Measurements from ENCODE around the gene STAT4.

Gene STAT4

DNA sequence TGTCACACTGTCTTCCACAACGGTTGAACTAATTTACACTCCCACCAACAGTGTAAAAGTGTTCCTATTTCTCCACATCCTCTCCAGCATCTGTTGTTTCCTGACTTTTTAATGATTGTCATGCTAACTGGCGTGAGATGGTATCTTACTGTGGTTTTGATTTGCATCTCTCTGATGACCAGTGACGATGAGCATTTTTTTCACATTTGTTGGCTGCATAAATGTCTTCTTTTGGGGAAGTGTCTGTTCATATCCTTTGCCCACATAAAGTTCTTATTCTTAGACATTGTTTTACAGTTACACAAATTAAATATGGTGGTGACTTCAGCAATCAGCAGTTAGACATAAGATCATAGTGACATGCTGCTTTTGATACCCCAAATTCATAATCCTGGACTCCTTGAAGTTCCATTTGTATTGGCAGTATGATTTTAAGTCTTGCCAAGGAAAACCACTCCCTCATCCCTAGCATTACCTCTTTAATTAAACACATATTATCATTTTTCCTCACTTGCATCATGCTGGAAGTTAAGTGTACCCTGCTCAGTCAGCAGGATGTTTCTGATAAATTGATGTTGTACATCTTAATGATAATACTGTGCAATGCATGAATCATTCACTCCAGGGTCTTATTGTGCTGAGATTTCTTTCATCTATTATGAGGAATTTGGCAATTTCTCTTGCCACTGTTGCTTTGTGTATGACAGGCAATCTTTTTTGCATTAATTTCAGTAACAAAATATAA lies 69.2 kb downstream of the STAT4 start:
- DNase-seq: no peak

- DNase-seq: no peak
These were observed 72.5 kb downstream of the STAT4 start for GRCh38 chr2:191078165-191078867.

GRCh38 chr2:191070276-191070675 lies 80.5 kb downstream of the STAT4 start:
- no peak for DNase-seq

- no peak for DNase-seq
These were observed 81.2 kb downstream of the STAT4 start for GRCh38 chr2:191069606-191070005.

DNA sequence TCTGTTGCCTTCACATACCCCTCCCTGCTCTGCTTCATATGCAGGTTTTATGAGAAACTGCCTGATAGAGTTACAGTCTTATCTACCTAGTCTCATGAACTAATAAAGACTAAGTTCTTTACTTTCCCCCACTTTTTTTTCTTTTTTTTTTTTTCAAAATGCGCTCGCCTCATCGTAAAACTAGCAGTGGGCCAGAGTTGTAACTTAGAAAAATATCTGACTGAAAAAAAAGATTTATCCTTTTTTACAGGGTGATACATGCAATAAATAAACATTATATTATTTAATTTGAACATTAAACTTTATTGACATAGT lies 83.9 kb downstream of the STAT4 start:
- DNase-seq: no peak

- DNase-seq: no peak
These were observed 84.4 kb downstream of the STAT4 start for GRCh38 chr2:191066197-191066918.

GRCh38 chr2:191065785-191066184 lies 85.0 kb downstream of the STAT4 start:
- no peak for DNase-seq

GRCh38 chr2:191064590-191064989 lies 86.2 kb downstream of the STAT4 start:
- peak; percentile 70 for DNase-seq

GRCh38 chr2:191063584-191063983 lies 87.2 kb downstream of the STAT4 start:
- no peak for DNase-seq

DNA sequence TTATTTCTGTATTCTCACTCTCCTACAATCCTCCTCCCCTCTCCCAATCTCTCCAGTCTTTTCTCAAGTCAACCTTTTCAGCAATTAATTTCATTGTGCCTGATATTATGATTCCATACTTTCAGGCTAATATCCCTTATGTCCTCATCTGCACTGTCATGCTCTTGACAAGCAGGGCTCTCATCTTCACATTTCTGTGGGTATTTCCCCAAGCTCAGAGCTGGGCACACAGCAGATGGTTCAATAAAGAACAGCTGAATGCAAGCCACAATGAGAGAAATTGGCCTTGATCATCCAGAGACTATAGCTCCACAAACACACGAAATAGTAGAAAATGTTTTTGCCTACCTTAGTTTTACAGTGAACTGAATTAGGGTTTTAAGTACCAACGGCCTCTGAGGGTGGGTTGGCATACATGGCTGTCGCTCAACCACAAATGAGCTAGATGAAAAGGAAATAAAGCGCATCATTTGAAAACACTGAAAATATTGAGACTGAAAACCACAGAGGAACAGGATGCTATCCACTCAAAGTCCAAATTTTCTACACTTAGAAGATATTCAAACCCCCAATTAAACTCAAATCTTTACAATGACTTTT lies 89.3 kb downstream of the STAT4 start:
- DNase-seq: no peak

DNA sequence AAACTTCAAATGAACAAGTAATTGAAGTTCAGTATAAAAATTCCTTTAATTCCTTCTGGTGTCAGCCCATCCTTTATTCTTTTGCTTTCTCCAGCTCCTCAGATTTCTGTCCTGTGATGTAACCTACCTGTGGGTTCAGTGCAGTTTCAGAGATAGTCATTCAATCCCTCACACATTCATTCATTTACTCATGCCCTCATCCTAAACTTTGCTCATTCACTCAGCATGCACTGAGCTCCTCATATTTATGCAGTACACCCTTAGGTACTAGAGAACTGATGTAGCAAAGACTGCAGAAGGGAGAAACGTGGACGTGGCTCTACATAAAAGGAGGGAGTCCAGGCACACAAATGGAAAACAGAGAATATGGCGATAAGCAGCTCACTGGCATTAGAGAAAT lies 91.5 kb downstream of the STAT4 start:
- DNase-seq: no peak

- no peak for DNase-seq
These were observed 94.6 kb downstream of the STAT4 start for GRCh38 chr2:191056228-191056627.

DNA sequence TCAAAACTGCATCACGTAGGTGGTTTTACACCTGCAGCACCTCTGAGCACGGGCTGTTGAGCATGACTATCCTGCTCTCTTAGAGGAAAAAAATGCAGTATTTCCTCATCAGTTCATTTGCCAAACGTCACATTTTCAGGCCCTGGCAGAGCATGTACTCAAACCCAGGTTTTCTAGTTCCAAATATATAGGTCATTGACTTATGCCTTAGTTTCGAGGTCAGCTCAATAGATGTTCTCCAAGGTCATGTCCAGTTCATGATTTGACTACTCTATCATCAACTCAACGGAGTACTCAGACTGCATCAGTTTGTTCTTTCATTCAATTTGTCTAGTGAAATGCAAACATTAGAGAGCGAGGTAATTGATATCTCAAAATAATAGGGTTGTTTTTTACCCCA lies 97.5 kb downstream of the STAT4 start:
- no peak for DNase-seq

GRCh38 chr2:191051825-191052778 lies 98.7 kb downstream of the STAT4 start:
- no peak for DNase-seq

DNA sequence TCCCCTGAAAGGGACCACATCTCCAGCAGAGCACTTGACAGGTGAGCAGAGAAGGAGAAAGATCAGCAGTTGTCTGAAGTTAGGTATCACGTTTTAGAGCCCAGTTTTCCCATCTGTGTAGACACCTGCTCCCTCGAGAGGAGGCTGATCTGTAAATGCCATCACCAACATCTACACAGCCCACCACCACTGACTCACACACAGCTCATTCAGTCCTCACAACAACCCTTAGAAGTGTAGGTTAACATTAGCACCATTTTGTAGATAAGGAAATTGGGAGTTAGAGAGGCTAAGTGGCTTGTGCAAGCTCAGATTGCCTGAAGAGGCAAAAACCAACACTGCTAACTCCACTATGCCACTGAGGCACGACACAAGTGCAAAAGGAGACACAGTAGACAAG lies 99.6 kb downstream of the STAT4 start:
- no peak for DNase-seq

DNA sequence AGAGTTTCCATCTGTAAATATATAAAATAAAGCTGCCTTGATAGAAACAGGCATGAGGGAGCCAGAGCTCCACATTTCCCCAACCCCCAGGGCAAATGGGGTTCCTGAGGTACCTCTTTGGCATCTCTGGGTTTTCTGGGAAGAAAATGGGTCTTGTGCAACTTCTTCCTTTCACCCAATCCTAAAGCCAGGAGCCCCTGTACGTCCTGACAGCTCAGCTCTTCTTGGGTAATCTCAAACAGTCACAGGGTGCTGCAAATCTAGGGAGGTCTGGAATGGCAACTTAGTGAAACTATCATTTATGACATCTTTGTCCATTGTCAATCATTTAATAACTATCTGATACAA lies 100.2 kb downstream of the STAT4 start:
- no peak for DNase-seq

- no peak for DNase-seq
These were observed 100.8 kb downstream of the STAT4 start for GRCh38 chr2:191049728-191050639.

DNA sequence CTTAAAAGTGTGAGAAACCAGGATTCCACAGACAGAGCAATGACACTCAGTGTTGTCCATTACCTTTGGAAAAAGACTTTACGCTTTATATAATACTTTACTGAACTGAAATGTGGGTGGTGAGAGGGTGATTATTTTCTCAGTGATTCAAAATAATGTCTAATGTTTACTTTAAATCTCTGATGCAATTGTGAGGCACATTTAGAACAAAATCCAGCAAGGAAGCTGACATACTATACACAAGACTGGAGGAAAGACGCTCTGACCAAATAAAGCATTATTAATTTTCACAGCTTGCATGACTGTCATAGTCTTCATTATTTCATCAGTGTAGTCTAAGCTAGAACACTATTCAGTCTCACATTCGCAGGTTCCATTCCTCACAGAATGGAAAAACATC lies 102.7 kb downstream of the STAT4 start:
- no peak for DNase-seq

GRCh38 chr2:191045141-191045540 lies 105.7 kb downstream of the STAT4 start:
- no peak for DNase-seq

DNA sequence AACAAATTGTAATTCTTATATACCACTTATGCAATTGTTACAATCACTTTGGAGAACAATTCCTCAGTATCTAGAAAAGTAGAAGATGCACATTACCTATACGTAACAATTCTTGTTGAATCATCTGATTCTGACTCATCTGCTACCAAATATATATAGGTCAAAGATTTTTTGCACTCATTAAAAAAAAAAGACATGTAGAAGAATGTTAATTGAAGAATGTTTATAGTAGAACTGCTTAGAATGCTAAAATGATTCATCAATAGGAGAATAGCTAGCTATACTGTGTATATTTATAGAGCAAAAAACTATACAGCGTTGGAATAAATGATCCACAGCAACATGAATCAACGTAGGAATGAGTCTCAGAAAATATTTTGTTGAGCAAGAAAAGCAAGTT lies 107.4 kb downstream of the STAT4 start:
- no peak for DNase-seq

- no peak for DNase-seq
These were observed 109.2 kb downstream of the STAT4 start for GRCh38 chr2:191041418-191042161.

All from activated effector memory CD4-positive, alpha-beta T cell treated with anti-CD3 and anti-CD28 coated beads, Interleukin-2, amount 50 U/mL, for 16 hours (primary cell).